HG03097 (cell line): ENCODE data around the gene KIF18A.
A peak's percentile ranks its signal among the peaks of the same experiment; 100 is the strongest.
"Not testable (repeated sequence)": the region's sequence is repeated elsewhere in the genome, so short reads cannot be mapped to it uniquely, and the experiment has no call there.

ENCODE experiments used
- ATAC-seq: cut with Tn5 transposase; IDR thresholded peaks from one replicate; pipeline ENCODE4 v1.9.1; 2021; ENCODE audit not compliant: unreplicated experiment, low FRiP score

The KIF18A gene

GRCh38 chr11:28107191-28107749, 686 bp downstream of the KIF18A start:
- peak; percentile 2 for ATAC-seq

GRCh38 chr11:28106353-28107043, 1.5 kb downstream of the KIF18A start:
- ATAC-seq: no peak

GRCh38 chr11:28105869-28106268, 2.1 kb downstream of the KIF18A start:
- no peak for ATAC-seq

- no peak for ATAC-seq
Measured at GRCh38 chr11:28104984-28105383, 3.0 kb downstream of the KIF18A start.

GRCh38 chr11:28104425-28104824, 3.5 kb downstream of the KIF18A start:
- no peak for ATAC-seq

- ATAC-seq: not testable (repeated sequence)
Measured at GRCh38 chr11:28102300-28102699, 5.7 kb downstream of the KIF18A start.

- ATAC-seq: no peak
Measured at GRCh38 chr11:28100665-28101064, 7.3 kb downstream of the KIF18A start.

GRCh38 chr11:28099715-28100114, 8.2 kb downstream of the KIF18A start:
- ATAC-seq: no peak

- no peak for ATAC-seq
Measured at GRCh38 chr11:28098257-28098656, 9.7 kb downstream of the KIF18A start.

- no peak for ATAC-seq
Measured at GRCh38 chr11:28092786-28093185, 15.2 kb downstream of the KIF18A start.

- no peak for ATAC-seq
Measured at GRCh38 chr11:28090052-28090749, 17.8 kb downstream of the KIF18A start.

GRCh38 chr11:28089378-28089777, 18.6 kb downstream of the KIF18A start:
- no peak for ATAC-seq

GRCh38 chr11:28087693-28088092, 20.3 kb downstream of the KIF18A start:
- ATAC-seq: not testable (repeated sequence)

GRCh38 chr11:28087192-28087591, 20.8 kb downstream of the KIF18A start:
- ATAC-seq: not testable (repeated sequence)

GRCh38 chr11:28086569-28086968, 21.4 kb downstream of the KIF18A start:
- no peak for ATAC-seq

- ATAC-seq: no peak
Measured at GRCh38 chr11:28083118-28083517, 24.8 kb downstream of the KIF18A start.

GRCh38 chr11:28077521-28077920, 30.4 kb downstream of the KIF18A start:
- ATAC-seq: no peak

- no peak for ATAC-seq
Measured at GRCh38 chr11:28072321-28072720, 35.6 kb downstream of the KIF18A start.

GRCh38 chr11:28071305-28071704, 36.7 kb downstream of the KIF18A start:
- ATAC-seq: no peak

GRCh38 chr11:28058333-28058732, 49.6 kb downstream of the KIF18A start:
- ATAC-seq: no peak

- no peak for ATAC-seq
Measured at GRCh38 chr11:28054821-28055220, 53.1 kb downstream of the KIF18A start.
